Astrocyte of the spinal cord (primary cell): ENCODE results near the gene ORAI1.
"Not testable (repeated sequence)": the region's sequence is repeated elsewhere in the genome, so short reads cannot be mapped to it uniquely, and the experiment has no call there.

Experiments
- DNase-seq: peaks from one replicate; pipeline ENCODE4 v3.0.0; 2011; ENCODE audit warnings: low read depth, low spot score
- H3K4me3 ChIP-seq: 2 replicates; pipeline ENCODE4 v1.5.1; 2011; ENCODE audit warnings: low read depth, mild to moderate bottlenecking, low read length, moderate library complexity
- in situ Hi-C: cut with HindIII; loops from 2 replicates; pipeline ENCODE4 v1.10.0; 2017; ENCODE audit warnings: low sequenced_read_pairs
- TF ChIP-seq, protein P1 (sequence below): IDR thresholded peaks from 2 replicates; pipeline ENCODE4 v1.5.1; 2012; ENCODE audit warnings: low read depth, mild to moderate bottlenecking, low read length, inconsistent platforms

ORAI1 gene

DNA sequence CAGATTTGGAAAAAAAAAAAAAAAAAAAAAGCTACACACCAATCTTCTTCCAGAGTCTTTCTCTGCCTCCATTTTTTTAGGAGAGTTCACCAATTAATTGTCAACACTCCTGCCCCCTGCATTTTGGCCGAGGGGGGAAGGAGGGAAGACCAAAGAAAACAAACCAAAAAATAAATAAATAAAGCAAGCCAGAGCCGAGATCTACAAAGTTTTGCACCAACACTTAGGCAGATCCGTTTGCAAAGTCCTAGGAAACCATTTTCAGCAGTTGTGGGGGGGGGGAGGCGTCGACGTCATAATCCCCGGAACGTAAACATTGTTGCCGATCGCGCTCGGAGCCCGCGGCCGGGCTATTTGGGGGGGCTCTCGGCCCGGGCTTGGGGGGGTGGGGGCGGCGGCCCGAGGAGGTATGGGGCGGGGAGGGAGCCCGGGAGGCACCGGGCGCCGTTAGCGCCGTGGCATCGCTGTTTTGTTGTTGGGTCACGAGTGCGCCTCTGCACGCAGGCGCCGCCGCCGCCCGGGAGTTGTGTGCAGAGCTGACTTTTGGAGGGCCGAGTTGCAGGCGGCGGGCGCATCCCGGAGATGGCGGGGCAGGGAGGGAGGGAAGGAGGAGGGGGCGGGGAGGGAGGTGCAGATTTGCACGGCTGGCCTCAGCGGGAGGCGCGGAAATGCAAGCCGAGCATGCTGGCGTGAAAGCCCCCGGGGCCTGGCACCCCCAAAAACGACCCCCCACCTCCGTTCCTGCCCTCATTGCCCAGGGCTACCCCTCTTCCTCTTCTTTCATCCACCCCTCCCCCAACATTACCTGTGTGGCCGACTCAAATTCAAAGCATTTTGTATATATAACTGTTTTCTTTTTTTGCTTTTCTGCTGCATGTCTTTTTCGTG is 46.1 kb upstream of the ORAI1 start:
- in situ Hi-C loops: no loop called here
- DNase-seq: peak; percentile 62
- peak overlapping the region; percentile 51 for H3K4me3 ChIP-seq
- TF ChIP-seq, protein P1, sequence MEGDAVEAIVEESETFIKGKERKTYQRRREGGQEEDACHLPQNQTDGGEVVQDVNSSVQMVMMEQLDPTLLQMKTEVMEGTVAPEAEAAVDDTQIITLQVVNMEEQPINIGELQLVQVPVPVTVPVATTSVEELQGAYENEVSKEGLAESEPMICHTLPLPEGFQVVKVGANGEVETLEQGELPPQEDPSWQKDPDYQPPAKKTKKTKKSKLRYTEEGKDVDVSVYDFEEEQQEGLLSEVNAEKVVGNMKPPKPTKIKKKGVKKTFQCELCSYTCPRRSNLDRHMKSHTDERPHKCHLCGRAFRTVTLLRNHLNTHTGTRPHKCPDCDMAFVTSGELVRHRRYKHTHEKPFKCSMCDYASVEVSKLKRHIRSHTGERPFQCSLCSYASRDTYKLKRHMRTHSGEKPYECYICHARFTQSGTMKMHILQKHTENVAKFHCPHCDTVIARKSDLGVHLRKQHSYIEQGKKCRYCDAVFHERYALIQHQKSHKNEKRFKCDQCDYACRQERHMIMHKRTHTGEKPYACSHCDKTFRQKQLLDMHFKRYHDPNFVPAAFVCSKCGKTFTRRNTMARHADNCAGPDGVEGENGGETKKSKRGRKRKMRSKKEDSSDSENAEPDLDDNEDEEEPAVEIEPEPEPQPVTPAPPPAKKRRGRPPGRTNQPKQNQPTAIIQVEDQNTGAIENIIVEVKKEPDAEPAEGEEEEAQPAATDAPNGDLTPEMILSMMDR: no peak

DNA sequence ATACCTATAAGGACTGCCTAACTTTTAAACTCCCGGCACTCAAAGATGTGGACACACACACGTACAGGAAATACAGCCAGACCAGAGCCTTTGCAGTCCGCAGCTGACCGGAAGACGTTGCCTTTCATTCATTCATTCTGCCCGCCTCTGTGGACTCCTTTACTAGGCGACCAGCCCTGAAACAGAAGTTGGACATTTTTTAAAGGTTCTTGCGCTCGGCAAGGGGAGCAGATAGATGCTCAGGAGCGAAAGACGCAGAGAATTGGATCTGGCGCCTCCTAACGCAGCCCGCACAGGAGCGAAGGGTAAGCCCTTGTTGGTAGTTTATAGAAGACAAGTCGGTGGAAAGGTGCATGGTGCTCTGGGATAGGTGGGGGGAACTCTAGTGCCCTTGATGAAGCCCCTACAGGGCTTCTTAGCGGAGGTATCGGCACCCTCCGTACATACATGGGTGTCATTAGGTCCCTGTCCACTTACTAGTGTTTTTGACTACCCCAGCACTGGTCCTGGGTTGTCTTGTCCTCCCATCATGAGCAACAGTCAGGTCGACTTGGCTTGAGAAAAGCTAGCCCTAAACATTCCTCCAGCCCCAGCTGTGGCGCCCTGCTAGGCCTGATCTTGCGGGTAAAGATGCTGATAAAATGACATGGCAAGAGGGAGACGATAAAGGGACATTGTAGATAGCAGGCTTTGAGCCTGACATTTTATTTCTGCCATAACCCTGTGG is 45.2 kb upstream of the ORAI1 start, which contains the start of gene KDM2B:
Gene KDM2B (minus strand): TSS at position 65 of the 727 bp plus-strand sequence. CDS start 112 bp downstream, outside the sequence.
- TF ChIP-seq, protein P1: no peak
- in situ Hi-C loops: no loop called here
- H3K4me3 ChIP-seq: peak within 1 kb of the TSS; percentile 51
- DNase-seq: peak; percentile 60

DNA sequence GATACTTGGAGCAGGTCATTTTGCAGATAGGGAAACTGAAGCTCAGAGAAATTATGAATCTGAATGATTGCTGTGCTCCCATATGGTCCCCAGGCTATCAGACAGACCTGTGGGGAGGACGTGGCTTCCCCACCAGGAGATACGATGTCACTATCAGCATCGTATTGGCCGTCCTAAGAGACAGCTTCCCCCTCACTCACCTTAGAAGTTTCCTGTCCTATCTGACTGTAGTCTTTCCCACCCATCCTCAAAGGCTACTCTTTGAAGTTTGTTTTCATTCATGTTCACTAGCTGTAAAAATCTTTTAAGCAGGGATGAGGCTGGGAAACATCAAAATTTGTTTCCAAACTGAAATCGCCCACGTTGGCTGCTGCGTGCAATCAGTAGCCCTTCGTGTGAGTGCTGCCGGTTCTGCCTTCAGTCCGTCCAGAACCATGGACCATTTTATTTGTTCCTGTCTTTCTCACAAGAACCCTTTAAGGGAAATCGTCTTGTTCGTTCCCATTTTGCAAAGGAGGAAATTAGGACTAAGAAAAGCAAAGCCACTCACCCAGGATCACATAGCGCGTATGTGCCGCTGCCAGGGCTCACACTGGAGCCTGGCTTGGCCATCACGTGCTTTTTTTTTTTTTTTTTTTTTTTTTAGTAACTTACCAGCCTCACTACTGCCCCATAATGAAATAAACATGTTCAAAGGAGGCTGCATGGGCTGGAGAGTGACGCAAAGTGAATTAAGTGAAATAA is 44.5 kb upstream of the ORAI1 start:
- TF ChIP-seq, protein P1: no peak
- in situ Hi-C loops: no loop called here
- peak; percentile 36 for DNase-seq
- peak overlapping the region; percentile 51 for H3K4me3 ChIP-seq

DNA sequence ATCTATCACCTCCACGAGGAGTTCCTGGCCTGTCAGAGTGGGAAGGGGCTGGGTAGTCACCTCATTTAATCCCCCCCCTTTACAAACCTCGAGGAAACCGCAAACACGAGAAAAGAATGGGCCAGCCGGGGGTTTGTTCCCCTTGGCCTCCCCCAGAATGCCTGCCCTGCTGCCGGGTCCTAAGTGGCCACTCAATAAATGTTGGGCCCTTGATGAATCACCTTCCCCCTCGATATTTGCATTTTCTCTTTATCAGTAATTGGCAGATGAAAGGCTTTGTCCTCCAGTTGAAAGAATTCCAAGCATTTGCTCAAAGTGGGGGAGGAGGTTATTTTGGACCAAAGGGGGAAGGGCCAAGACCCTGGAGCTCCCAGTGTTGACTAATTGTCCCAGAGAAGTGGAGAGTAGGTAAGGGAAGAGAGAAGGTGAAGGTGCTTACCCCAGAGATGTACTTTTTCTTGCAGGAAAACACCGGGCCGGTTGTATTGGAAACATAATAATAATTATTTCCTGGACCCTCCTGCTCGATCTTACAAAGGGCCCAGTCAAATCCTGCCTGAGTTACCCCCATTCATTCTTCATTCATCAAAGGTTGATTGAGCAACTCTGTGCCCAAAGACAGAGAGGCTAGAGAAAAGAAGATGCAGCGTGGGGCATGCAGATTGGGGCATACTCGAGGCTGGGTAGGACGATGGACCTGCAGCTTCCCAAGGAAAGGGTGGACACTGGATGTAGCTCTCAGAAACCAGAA is 43.6 kb upstream of the ORAI1 start:
- peak overlapping the region; percentile 3 for H3K4me3 ChIP-seq
- in situ Hi-C loops: no loop called here
- TF ChIP-seq, protein P1: no peak
- no peak for DNase-seq

DNA sequence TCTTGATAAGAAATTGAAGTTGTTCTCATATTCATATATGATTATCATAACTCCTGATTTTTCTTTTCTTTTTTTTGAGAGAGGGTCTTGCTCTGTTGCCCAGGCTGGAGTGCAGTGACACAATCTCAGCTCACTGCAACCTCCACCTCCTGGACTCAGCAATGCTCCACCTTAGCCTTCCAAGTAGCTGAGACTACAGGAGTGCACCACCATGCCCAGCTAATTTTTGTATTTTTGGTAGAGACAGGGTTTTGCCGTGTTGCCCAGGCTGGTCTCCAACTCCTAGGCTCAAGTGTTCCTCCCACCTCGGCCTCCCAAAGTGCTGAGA is 43.0 kb upstream of the ORAI1 start:
- H3K4me3 ChIP-seq, DNase-seq, in situ Hi-C loops: not testable (repeated sequence)

DNA sequence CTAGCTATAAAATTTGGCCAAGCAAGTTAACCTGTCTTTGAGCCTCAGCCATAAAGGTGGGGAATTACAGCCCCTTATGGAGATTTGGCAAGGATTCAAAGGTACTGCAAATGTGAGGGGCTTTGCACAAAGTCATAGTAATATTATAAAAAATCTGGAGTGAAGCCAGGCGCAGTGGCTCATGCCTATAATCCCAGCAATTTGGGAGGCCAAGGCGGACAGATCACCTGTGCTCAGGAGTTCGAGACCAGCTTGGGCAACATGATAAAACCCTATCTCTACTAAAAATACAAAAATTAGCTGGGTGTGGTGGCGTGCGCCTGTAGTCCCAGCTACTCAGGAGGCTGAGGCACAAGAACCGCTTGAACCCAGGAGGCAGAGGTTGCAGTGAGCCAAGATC is 41.4 kb upstream of the ORAI1 start:
- DNase-seq, in situ Hi-C loops, H3K4me3 ChIP-seq: not testable (repeated sequence)
